HepG2 (cell line): ENCODE results near the gene OSGIN1. TPM values are rescaled to one million over a fixed set of nuclear protein-coding genes. Genes with fewer than 3 reads are reported as not detected.
A peak's percentile ranks its signal among the peaks of the same experiment; 100 is the strongest.

Experiments used
- ARID3A ChIP-seq: IDR thresholded peaks from 2 replicates; pipeline ENCODE4 v1.6.1; 2012; ENCODE audit warnings: low read depth, low read length, improper control_type of control experiment
- FOXA3 ChIP-seq: IDR thresholded peaks from 2 replicates; pipeline ENCODE4 v1.6.1; 2016; ENCODE audit warnings: missing genetic modification reagents, missing compliant biosample characterization
- NFYB ChIP-seq: sonication (generic); formaldehyde crosslinking; IDR thresholded peaks from 2 replicates; pipeline ENCODE4 v1.4.0; 2020; ENCODE audit warnings: missing genetic modification reagents
- POGK ChIP-seq: sonication (generic); formaldehyde crosslinking; conservative IDR thresholded peaks from 2 replicates; pipeline ENCODE4 v1.8.0; 2022; ENCODE audit warnings: mild to moderate bottlenecking, moderate library complexity, missing genetic modification reagents
- SIN3B ChIP-seq: fragments of 150-350 bp; IDR thresholded peaks from 2 replicates; pipeline ENCODE4 v1.6.1; 2014; ENCODE audit warnings: low read length
- SP4 ChIP-seq: sonication (generic); formaldehyde crosslinking; IDR thresholded peaks from 2 replicates; pipeline ENCODE4 v1.8.1; 2023; ENCODE audit warnings: mild to moderate bottlenecking, missing genetic modification reagents
- TFE3 ChIP-seq: IDR thresholded peaks from 2 replicates; pipeline ENCODE4 v1.6.1; 2016
- ZBTB40 ChIP-seq, 2 experiments: fragments of 450-650 bp in 1 of 2; sonication (generic) in 1 of 2; formaldehyde crosslinking in 1 of 2; IDR thresholded peaks; 2 replicates each; pipeline versions ENCODE4 v1.6.1 to v1.8.0; 2016 to 2022; ENCODE audit warnings: antibody characterized with exemption in 1 of 2, mild to moderate bottlenecking in 1 of 2, missing genetic modification reagents in 1 of 2
- ZNF570 ChIP-seq: sonication (generic); formaldehyde crosslinking; IDR thresholded peaks from 2 replicates; pipeline ENCODE4 v1.4.0; 2020; ENCODE audit warnings: mild to moderate bottlenecking, missing genetic modification reagents, borderline replicate concordance
- ZNF75D ChIP-seq: sonication (generic); formaldehyde crosslinking; IDR thresholded peaks from 2 replicates; pipeline ENCODE4 v1.8.1; 2023; ENCODE audit warnings: missing genetic modification reagents, mild to moderate bottlenecking, borderline replicate concordance
- ZNF891 ChIP-seq: sonication (generic); formaldehyde crosslinking; IDR thresholded peaks from 2 replicates; pipeline ENCODE4 v1.5.0; 2020; ENCODE audit warnings: mild to moderate bottlenecking, missing genetic modification reagents
- polyA plus RNA-seq, 8 experiments: library from polyadenylated mRNA; depleted of rRNA in 3 of 8; stranded (reverse) in 7 of 8; unstranded in 1 of 8; fragments of >200 nt; fragmentation: Illumina TruSeq in 4 of 8; extraction: Trizol in 4 of 8; gene quantifications; 2 replicates each; pipeline versions ENCODE4 v1.2.1 to v1.2.3, GENCODE V29; 2011 to 2016; ENCODE audit warnings: low read depth in 4 of 8, missing spikeins in 1 of 8, mixed read lengths in 1 of 8; ENCODE audit not compliant: insufficient read depth in 1 of 8
- total RNA-seq, 5 experiments: library from RNA; depleted of rRNA; stranded (reverse); fragments of >200 nt; fragmentation: Illumina TruSeq; extraction: Trizol; gene quantifications; 2 replicates each; pipeline ENCODE4 v1.2.3, GENCODE V29; 2016; ENCODE audit warnings: low read depth in 1 of 5

OSGIN1 gene
- total and polyA plus RNA-seq, 2 of the 13 experiments (the other 11 are each of a cell fraction or from before 2014, with no cell fraction given): 20.5 to 27.1 TPM

- TF ChIP-seq ZBTB40 (IDR thresholded peaks at IDR 0.05) (no peak), ZBTB40 (CRISPR knock-in tag; IDR thresholded peaks at IDR 0.05) (no peak; the same call in 1 of the 2 replicates), SP4 (0 out of 2 replicates have a peak, but pooled peaks have one; percentile 40), POGK (CRISPR knock-in tag) (no peak), SIN3B (no peak), TFE3 (CRISPR knock-in tag) (no peak), NFYB (CRISPR knock-in tag) (0 out of 2 replicates have a peak, but pooled peaks have one; percentile 18), ZNF891 (peak; percentile 37; the same call in 1 of the 2 replicates), ZNF75D (no peak), ARID3A (no peak), ZNF570 (CRISPR knock-in tag) (no peak), FOXA3 (CRISPR knock-in tag) (no peak)
Measured at GRCh38 chr16:83943516-83944050, 9.5 kb upstream of the OSGIN1 start (continued).
